Measurements from ENCODE around the gene ZNF445.
A peak's percentile ranks its signal among the peaks of the same experiment; 100 is the strongest.
"Not testable (repeated sequence)": the region's sequence is repeated elsewhere in the genome, so short reads cannot be mapped to it uniquely, and the experiment has no call there.

Gene ZNF445

DNA sequence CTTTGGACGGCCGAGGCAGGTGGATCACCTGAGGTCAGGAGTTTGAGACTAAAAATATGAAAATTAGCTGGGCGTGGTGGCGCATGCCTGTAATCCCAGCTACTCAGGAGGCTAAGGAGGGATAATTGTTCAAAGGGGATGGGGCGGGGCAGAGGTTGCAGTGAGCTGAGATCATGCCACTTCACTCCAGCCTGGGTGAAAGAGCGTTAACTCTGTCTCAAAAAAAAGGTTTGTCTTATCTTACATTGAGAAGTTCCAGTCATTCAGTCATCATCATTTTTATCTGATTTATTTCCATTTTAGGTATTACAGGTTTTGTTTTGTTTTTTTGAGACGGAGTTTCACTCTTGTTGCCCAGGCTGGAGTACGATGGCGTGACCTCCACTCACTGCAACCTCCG lies 2.6 kb downstream of the ZNF445 start:
- DNase-seq, result not testable (repeated sequence)

- DNase-seq, result no peak
These were observed 7.0 kb downstream of the ZNF445 start for GRCh38 chr3:44470430-44470829.

DNA sequence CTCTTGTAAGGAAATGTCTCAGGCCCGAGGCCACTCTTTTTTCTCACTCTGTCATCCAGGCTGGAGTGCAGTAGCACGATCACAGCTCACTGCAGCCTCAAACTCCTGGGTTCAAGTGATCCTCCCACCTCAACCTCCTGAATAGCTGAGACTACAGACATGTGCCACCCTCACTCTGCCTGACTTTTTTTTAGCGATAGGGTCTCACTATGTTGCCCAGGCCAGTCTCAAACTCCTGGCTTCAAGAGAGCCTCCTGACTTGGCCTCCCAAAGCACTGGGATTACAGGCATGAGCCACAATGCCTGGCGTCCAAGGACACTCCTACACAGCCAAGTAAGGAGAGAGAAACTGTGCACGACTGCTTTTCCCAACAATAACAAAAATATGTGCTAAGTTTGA lies 7.6 kb downstream of the ZNF445 start:
- no peak for DNase-seq

DNA sequence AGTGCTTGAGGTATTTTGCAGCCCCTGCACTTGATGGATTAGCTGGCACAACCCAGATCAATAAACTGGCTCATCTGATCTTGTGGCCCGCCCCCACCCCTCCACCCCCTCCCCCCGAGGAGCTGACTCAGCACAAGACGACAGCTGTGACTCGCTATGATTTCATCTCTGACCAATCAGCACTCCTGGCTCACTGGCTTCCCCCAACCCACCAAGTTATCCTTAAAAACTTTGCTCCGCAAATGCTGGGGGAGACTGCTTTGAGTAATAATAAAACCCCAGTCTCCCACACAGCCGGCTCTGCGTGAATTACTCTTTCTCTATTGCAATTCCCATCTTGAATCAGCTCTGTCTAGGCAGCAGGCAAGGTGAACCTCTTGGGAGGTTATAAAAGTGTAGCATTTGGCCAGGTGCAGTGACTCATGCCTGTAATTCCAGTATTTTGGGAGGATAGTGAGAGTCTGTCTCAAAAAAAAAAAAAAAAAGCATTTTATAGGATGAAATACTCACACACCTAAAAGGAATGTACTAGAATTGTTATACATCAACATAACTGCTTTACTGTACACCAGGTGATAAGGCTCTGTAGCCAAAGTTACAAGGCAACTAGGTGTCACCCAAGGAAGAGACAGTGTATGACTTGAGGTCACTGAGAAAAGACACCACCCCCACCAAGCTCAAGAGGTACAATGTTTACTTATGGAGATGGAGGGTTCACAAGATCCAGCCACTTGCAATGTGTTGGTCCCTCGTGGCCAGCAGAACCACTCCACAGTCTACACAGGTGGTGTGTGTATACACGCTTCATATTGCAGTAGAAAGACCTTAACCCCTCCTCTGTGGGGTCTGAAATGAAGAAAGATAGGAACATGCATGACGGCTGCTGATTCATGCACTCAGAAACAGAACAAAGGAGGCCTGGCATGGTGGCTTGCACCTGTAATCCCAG lies 8.6 kb downstream of the ZNF445 start:
- peak; percentile 46 to 60 for DNase-seq

DNA sequence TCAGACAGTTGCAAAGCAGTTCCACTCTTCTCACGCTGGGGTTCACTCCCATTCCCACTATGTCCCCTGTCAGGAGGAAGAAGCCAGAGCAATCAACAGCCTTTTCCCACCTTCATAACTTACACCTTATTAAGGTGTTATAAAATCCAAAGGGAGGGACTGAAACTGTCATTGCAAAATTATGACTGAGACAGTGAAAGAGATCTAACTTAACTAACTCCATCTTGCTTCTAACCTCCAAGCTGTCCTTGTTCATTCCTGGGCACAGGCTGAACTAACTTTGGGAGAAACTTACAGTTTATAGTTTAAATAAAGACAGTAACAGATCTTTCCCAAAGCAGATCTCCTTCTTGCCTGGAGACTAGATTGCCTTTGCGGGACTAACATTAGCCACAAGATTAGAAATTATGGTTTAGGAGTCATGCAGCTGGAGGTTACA lies 9.4 kb downstream of the ZNF445 start:
- DNase-seq, result not testable (repeated sequence)

DNA sequence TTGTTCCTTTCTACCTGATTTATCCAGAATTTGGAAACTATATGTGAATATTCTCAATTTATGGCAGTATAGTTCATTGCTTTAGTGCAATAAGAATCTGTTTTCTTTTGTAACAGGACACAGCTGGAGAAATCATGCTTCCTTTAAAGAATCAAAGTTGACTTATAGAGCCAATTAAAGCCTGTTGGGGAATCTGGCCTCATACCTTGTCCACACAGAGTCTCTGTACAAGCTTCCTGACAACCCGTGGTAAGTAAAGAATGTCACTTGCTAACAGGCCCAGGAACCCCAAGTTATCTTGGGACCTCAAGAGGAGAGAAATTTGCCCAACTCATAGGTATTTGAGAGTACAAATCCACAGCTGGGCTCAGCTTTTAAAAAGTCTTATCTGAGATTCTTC lies 10.2 kb downstream of the ZNF445 start:
- no peak for DNase-seq

DNA sequence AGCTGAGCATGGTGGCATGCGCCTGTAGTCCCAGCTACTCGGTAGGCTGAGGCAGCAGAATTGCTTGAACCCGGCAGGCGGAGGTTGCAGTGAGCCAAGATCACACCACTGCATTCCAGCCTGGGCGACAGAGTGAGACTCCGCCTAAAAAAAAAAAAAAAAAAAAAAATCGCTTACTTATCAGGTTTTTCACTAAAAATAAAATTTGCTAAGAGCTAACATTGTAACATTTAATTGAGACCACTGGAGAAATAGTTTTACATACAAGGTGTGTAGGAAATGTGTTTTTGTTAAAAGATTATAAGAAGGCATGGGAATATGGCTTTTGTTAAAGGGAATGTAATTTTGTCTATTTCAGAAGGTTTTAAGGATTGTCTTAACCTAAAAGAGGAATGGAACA lies 12.6 kb downstream of the ZNF445 start:
- not testable (repeated sequence) for DNase-seq

DNA sequence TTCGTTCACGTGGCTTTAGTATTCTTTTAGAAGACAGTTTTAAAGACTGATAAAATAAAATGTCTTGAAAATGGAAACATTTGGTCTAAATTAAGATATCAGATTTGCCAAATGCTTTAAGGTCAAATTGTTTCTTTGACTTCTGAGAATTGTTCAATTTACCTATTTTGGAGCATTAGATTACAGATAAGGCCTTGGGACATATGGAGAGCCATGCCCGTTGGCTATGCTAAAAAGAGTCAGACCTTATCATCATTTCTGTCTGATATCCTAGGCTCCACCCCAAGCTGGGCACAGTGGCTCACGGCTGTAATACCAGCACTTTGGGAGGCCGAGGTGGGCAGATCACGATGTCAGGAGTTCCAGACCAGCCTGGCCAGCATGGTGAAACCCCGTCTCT lies 13.0 kb downstream of the ZNF445 start:
- DNase-seq, result no peak

DNA sequence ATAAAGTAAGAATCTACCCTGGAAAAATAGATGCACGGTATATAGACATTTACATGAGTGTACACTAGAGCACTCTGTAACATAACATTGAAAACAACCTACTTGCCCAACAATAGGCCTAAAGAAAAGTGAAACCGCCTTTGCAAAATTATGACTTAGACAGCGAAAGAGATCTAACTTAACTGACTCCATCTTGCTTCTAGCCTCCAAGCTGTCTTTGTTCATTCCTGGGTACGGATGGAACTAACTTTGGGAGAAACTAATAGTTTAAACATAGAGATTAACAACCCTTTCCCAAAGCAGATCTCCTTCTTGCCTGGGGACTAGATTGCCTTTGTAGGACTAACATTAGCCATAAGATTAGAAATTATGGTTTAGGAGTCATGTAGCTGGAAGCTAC lies 17.4 kb downstream of the ZNF445 start:
- not testable (repeated sequence) for DNase-seq

DNA sequence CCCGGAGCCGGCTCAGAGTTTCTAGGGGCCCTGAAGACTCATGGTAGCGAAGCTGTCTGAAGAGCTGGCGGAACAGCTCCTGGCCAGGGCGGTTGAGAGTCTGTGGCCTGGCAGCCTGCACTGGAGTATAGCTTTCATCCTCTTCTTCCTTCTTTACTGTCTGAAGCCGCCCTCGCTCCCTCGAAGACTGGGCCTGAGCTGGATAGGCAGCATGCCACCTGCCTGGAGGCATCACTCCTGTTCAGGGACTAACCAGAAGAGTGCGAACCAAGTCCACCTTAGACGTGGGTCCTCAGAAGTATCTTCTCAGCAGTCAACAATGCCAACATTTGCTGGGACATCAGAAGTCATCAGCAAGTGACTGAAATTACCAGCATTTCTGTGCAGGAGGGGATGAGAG lies 22.2 kb downstream of the ZNF445 start:
- no peak for DNase-seq

DNA sequence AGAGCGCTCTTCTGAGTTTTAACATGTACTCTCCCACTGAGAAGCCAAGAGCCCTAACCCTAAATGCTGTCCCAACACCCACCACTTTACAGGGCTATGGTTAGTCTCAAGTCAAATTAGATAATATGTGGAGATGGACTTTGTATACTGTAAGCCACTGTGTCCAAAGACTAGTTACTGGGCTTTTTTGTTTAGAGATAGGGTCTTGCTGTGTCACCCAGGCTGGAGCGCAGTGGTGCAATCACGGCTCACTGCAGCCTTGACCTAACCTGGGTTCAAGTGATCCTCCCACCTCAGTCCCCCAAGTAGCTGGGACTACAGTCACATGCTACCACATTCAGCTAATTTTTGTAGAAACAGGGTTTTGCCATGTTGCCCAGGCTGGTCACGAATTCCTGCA lies 23.2 kb downstream of the ZNF445 start:
- no peak for DNase-seq

GRCh38 chr3:44451441-44451840 lies 26.0 kb downstream of the ZNF445 start:
- DNase-seq, result no peak

- DNase-seq, result no peak
These were observed 30.5 kb downstream of the ZNF445 start for GRCh38 chr3:44446929-44447328.

DNA sequence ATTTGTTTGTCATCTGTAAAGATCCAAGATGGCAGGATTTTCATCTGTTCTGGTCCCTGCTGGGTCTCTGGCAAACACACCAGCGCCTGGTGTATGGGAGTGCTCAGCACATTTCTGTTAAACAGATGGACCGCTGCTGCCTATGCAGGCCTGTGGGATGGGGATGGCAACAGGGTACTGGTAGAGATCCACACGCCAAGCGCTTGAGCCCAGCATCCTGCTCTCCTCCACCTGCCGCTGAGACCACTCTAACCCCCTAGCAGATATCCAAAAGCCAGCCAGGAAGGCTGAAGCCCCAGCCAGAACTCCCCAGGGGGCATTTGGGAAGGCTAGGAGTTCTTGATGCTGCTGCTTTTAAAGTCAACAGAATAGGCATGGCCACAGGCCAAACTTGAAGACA lies 31.7 kb downstream of the ZNF445 start:
- no peak for DNase-seq

DNA sequence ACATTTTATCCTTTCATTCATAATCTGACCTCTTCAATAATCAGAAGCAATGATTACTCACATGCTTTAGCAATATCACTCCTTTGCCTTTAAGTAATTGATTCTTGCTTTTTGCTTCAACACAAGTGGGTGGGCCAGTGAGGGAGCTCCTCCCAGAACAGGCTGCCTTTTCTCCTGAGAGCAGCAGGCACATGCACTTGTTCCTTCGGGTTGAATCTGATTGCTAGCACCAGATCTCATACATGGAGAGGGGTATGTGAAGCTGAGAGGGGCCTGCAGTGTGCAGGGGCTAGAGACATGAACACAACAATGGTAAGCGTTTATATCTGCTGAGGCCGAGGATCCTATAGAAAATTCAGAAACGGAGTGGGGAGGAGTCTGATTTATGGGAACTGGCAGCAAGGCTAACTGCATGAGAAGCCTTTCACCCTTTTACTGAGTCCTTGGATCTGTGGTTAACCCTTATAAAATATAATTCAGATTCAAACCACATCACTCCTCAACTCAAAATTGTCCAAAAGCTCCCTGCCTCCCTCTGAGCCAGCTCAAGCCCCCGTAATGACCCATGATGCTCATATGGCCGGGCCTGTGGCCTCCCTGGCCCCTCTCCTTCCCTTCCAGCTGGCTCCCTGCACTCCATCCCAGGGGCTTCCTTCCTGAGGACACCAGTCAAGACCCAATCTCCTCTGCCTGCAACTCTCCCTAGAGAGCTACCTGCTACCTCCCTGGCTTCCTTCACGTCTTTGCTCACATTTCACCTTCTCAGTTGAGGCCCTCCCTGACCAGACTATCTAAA lies 32.4 kb downstream of the ZNF445 start:
- DNase-seq, result no peak

GRCh38 chr3:44444437-44444836 lies 33.0 kb downstream of the ZNF445 start:
- no peak for DNase-seq

- peak in 1 of 2 experiments; percentile 14 for DNase-seq
These were observed 34.7 kb downstream of the ZNF445 start for GRCh38 chr3:44442596-44443309.

DNA sequence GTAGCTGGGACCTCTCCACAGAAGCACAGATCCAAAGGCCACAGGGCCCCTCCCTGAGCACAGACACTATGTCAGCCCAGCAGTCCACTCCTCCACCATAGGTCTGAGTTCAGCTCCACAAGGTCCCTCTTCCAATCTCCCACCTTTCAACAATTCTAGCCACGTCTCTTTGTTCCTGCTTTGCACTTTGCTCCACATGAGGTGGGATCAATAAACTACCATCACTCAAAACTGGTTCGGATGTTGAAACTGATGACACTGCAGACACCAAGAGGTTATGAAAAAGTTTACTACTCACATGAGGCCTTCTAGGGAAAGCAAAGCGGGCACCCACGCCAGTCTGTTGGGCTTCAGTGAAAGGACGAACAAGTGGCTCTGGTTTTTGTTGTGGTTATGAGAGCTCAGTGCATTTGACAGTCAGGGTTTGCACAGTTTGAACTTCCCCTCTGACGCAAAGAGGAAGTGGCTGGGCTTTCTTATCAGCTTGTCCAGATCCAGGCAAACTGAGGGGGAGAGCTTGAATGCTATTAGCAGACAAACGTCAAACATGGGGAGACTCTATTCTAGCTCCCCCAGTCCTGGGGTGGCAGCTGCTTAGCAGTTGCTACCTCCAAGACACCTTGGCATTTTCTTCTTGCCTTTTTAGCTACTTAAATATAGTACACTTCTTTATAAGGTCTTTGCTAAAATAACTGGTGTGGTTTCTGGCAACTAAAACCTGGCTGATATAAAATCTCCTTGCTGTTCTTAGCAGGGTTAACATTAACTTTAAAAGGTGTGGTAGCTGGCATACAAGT lies 37.8 kb downstream of the ZNF445 start:
- peak; percentile 70 to 79 for DNase-seq

- DNase-seq, result no peak
These were observed 39.7 kb downstream of the ZNF445 start for GRCh38 chr3:44437800-44438199.

GRCh38 chr3:44436181-44436580 lies 41.3 kb downstream of the ZNF445 start:
- no peak for DNase-seq

- DNase-seq, result no peak
These were observed 42.5 kb downstream of the ZNF445 start for GRCh38 chr3:44434834-44435510.

GRCh38 chr3:44430466-44430865 lies 47.0 kb downstream of the ZNF445 start:
- DNase-seq, result no peak
